Measurements from ENCODE around the gene HYDIN.
"Not testable (repeated sequence)": the region's sequence is repeated elsewhere in the genome, so short reads cannot be mapped to it uniquely, and the experiment has no call there.

GRCh38 chr16:70943551-70943950 is 287.0 kb downstream of the HYDIN start:
- not testable (repeated sequence) for TF ChIP-seq POLR2A (IDR thresholded peaks at IDR 0.05; ENCODE audit: low read length); GATA1 (IDR thresholded peaks at IDR 0.05; ENCODE audit: low read depth, low read length)

Measured in erythroblast (primary cell).